Common myeloid progenitor, CD34-positive (primary cell): Measurements from ENCODE around the gene XPR1.

Source experiments
- CTCF ChIA-PET: fragments of 350-600 bp; sonication (Branson Sonifier 250); formaldehyde crosslinking; loops from one replicate; lab custom pipeline; 2021; ENCODE audit warnings: antibody characterized with exemption; lab: Charles Lee
- POLR2A ChIA-PET: fragments of 350-600 bp; sonication (Branson Sonifier 250); formaldehyde crosslinking; loops from one replicate; lab custom pipeline; 2021; ENCODE audit warnings: antibody characterized with exemption; lab: Charles Lee
- DNase-seq, 3 donors: peaks; one replicate each; pipeline versions ENCODE4 v3.0.0 to v3.0.0-alpha.2; 2013
- H3K27ac ChIP-seq, 2 experiments: 1 replicate in 1 of 2; 2 replicates in 1 of 2; pipeline ENCODE4 v1.7.0; 2013; ENCODE audit warnings: inconsistent platforms in 2 of 2, low read length in 2 of 2, mild to moderate bottlenecking in 2 of 2, low read depth in 1 of 2, moderate library complexity in 1 of 2; ENCODE audit not compliant: severe bottlenecking in 2 of 2, insufficient read depth in 1 of 2, poor library complexity in 1 of 2
- H3K27me3 ChIP-seq, 5 experiments: replicated peaks in 2 of 5; 1 replicate in 3 of 5; 2 replicates in 2 of 5; pipeline versions ENCODE4 v1.6.1 to v1.7.0; 2013; ENCODE audit warnings: low read length in 4 of 5, mild to moderate bottlenecking in 2 of 5, moderate library complexity in 2 of 5, inconsistent platforms in 1 of 5; ENCODE audit not compliant: insufficient read depth in 5 of 5, control insufficient read depth in 4 of 5
- H3K36me3 ChIP-seq, 4 experiments: 1 replicate in 2 of 4; 2 replicates in 2 of 4; pipeline versions ENCODE4 v1.6.1 to v1.7.0; 2013; ENCODE audit warnings: low read length in 3 of 4, control low read depth in 1 of 4, mild to moderate bottlenecking in 1 of 4; ENCODE audit not compliant: control insufficient read depth in 4 of 4, insufficient read depth in 4 of 4
- H3K4me1 ChIP-seq, 4 experiments: 1 replicate in 3 of 4; 2 replicates in 1 of 4; pipeline versions ENCODE4 v1.6.1 to v1.7.1; 2013; ENCODE audit warnings: low read length in 3 of 4, mild to moderate bottlenecking in 3 of 4, control low read depth in 1 of 4, inconsistent platforms in 1 of 4, moderate library complexity in 1 of 4; ENCODE audit not compliant: control insufficient read depth in 4 of 4, insufficient read depth in 4 of 4; ENCODE audit errors: control extremely low read depth in 1 of 4
- H3K4me3 ChIP-seq, 7 experiments: 1 replicate in 4 of 7; 2 replicates in 3 of 7; pipeline versions ENCODE4 v1.5.1 to v1.7.0; 2013; ENCODE audit warnings: mild to moderate bottlenecking in 7 of 7, low read length in 6 of 7, moderate library complexity in 6 of 7, inconsistent platforms in 2 of 7, low read depth in 2 of 7, control low read depth in 1 of 7; ENCODE audit not compliant: insufficient read depth in 4 of 7, control insufficient read depth in 1 of 7; ENCODE audit errors: extremely low read depth in 1 of 7
- H3K9me3 ChIP-seq, 5 experiments: 1 replicate in 4 of 5; 2 replicates in 1 of 5; pipeline versions ENCODE4 v1.6.1 to v1.7.1; 2013; ENCODE audit warnings: low read length in 4 of 5, mild to moderate bottlenecking in 2 of 5, inconsistent platforms in 1 of 5, low read depth in 1 of 5, moderate library complexity in 1 of 5; ENCODE audit not compliant: control insufficient read depth in 4 of 5, insufficient read depth in 2 of 5; ENCODE audit errors: control extremely low read depth in 1 of 5
- WGBS: methylation state at CpG from one replicate; pipeline ENCODE4 v1.1.5; 2013; ENCODE audit not compliant: insufficient coverage; 5-methylcytosine and 5-hydroxymethylcytosine counted together

Gene XPR1

DNA sequence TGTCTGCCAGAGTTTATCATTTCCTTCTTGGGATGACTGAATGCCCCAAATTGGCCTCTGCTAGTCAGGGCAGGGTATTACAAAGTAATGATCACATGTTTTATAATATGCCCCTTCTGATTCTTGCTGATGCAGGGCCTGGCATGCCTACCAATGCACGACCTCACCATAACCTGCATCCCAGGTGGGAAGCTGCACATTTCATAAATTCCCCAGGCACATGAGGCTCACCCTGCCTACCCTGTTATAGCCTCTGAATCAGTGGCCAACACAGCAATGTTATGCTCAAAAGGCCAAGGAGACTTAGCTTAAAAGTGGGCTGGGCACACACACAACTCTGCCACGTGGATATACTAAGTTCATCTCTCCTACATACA lies 28.0 kb upstream of the XPR1 start:
- no peak overlapping the region for H3K27ac ChIP-seq
- WGBS = 83% methylated on average over 1 of the region's 2 CpGs
- no peaks in the 10 kb centered on the region for H3K9me3 ChIP-seq
- H3K27me3 ChIP-seq = no peaks in the 10 kb centered on the region
- DNase-seq = no peak
- no peaks in the 10 kb centered on the region for H3K36me3 ChIP-seq
- H3K4me3 ChIP-seq = no peak overlapping the region
- CTCF ChIA-PET = no interaction called here
- H3K4me1 ChIP-seq = no peaks in the 10 kb centered on the region
- POLR2A ChIA-PET = no interaction called here

DNA sequence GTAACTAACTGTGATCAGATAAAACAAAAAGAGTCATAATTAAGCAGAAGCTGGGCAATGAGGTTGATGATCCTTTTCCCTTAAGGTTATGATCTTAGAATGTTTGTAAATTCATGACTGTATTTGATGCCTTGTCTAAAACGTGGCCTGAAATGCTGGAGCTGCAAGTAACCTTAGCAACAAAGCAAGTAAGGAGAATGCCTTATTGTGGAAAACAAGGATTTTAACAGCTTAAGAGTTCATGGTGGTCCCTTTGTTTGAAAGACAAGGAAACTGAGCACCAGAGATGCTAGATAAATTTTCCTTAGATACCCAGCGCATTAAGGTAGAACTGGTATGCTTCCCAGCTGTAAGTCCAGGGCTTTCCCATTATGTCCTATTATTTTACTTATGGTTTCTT lies 25.7 kb upstream of the XPR1 start:
- WGBS = 100% methylated on average over 1 of the region's 2 CpGs
- CTCF ChIA-PET = interaction anchor here (1.4 kb wide), 1 partner anchor 25 kb away, joined by 3 read pairs; the partner anchor contains the start of gene XPR1
- no peak overlapping the region for H3K27ac ChIP-seq
- no peaks in the 10 kb centered on the region for H3K9me3 ChIP-seq
- no peak for DNase-seq
- H3K36me3 ChIP-seq = no peaks in the 10 kb centered on the region
- H3K4me3 ChIP-seq = no peak overlapping the region
- H3K27me3 ChIP-seq = no peaks in the 10 kb centered on the region
- H3K4me1 ChIP-seq = no peaks in the 10 kb centered on the region
- POLR2A ChIA-PET = no interaction called here

DNA sequence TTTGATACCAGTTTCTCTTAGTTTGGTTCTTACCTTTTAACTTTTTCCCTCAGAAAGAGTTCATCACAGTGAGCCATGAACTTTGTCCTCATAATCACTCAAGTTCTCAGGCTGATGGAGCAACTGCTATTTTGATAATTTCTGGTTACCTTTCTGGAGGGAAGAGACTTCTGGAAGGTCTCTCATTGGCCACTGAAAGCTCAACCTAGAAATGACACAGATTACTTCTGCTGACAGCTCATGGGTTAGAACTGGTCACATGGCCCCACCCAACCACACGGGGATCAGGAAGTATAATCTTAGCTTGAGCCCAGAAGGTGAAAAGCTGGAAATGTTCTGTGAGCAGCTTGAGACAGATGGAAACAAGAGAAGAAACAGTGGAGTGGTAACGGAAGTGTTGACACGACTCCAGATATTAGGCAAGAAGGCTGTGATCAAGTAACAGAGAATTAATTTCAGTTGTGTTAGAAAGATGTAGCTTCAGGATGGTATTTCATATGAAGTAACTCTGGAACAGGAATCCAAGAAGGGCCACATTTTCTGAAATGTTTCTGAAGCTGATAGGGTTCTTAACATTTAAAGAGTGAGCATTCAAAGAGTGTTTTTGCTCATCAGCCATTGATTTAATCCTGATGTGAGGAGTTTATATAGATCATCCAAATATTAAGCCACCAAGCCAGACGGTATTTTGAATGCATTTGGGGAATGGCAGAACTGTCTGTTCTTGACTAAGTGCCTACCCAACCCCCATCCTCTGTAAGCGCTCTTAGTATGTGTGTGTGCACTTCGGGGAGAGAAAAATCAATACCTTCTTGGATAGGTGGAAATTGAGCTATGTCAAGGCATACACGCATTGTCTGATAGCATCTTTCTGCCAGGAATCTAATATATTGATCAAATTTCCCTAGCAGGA lies 21.9 kb upstream of the XPR1 start:
- CTCF ChIA-PET = interaction anchor here (1.0 to 1.3 kb wide), 3 partner anchors 14 to 22 kb away, joined by 3 to 5 read pairs (median 4); partner anchors contain the start of gene XPR1
- no peaks in the 10 kb centered on the region for H3K27me3 ChIP-seq
- H3K9me3 ChIP-seq = no peaks in the 10 kb centered on the region
- no peaks in the 10 kb centered on the region for H3K36me3 ChIP-seq
- H3K4me1 ChIP-seq = peaks cover 0 to 4% (median under 1%) of the 10 kb centered on the region in 4 experiments
- no peak for DNase-seq
- H3K27ac ChIP-seq = peak overlapping the region in 1 of 2 experiments; percentile 81
- no peak overlapping the region for H3K4me3 ChIP-seq
- POLR2A ChIA-PET = no interaction called here
- WGBS = 77% methylated on average over 4 of the region's 7 CpGs

DNA sequence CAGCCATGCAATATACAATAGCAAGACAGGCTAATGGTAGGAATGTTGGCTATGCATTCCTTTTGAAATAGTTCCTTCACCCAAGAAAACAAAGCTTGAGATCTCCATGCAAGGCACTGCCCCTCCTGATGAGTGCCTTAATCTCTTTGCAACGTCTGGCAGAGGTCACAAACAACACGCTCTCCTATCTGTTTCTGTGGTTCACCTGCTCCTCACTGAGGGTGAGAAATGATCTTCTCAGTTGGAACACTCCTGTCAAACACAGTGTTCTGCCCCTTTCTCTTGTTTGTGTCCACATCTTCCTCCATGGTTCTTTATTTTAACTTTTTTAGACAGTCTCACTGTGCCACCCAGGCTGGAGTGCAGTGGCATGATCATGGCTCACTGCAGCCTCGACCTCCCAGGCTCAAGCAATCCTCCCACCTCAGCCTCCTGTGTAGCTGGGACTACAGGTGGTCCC lies 21.2 kb upstream of the XPR1 start:
- 86% methylated on average over 2 of the region's 3 CpGs for WGBS
- Histone ChIP-seq H3K4me1 (peaks cover 0 to 4% (median under 1%) of the 10 kb centered on the region in 4 experiments), H3K4me3 (no peak overlapping the region), H3K27ac (peak overlapping the region in 1 of 2 experiments; percentile 81), H3K9me3 (no peaks in the 10 kb centered on the region), H3K36me3 (no peaks in the 10 kb centered on the region), H3K27me3 (no peaks in the 10 kb centered on the region)
- ChIA-PET CTCF (interaction anchor here (1.2 to 1.3 kb wide), 2 partner anchors 15 to 21 kb away, joined by 4 to 5 read pairs; partner anchors contain the start of gene XPR1), POLR2A (no interaction called here)
- peak in 1 of 3 donors; percentile 61 for DNase-seq

DNA sequence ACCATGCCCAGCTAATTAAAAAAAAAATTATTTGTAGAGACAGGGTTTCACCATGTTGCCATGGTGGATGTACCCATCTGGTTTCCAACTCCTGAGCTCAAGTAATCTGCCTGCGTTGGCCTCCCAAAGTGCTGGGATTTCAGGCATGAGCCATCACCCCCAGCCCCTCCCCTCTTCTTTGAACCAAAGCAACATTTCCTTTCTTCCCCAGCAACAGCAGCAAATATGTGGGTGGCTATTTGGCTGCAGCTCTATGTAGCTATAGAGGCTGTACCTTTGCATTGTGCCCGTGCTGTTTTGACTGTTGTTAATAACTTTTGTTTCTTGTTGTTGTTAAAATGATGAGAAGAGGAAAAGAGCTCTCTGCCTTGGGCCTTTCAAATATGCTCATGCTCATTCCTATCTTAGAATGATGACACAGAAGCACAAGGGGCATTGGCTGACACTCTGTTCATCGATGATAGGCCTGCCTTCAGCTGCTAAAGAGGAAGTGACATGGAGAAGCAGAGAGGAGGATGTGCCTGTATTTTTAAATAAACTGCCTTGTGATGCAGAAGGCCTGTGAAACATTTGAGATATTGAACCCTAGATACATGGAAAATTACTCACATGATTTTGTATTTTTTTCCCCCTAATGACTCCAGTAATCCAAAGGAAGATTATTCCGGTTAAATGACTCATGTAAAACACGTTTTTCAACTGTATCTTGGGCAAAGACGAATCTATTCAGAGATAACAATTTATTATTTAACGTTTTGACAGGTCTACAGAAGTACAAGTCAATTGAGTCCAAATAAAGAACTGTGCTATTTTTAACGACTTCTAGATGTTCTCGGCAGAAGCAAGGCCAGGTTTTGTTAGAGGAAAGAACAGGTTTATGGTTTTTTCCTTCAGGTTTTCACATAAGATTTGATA lies 20.5 kb upstream of the XPR1 start:
- 73% methylated on average over 4 of the region's 9 CpGs for WGBS
- no peaks in the 10 kb centered on the region for H3K9me3 ChIP-seq
- H3K27ac ChIP-seq = peak overlapping the region in 1 of 2 experiments; percentile 81
- ChIA-PET POLR2A (no interaction called here), CTCF (interaction anchor here (1.2 kb wide), 1 partner anchor 20 kb away, joined by 5 read pairs; the partner anchor contains the start of gene XPR1)
- DNase-seq = peak; percentile 37 to 79 (median 72)
- no peaks in the 10 kb centered on the region for H3K36me3 ChIP-seq
- no peaks in the 10 kb centered on the region for H3K27me3 ChIP-seq
- H3K4me1 ChIP-seq = peaks cover 0 to 4% (median under 1%) of the 10 kb centered on the region in 4 experiments
- no peak overlapping the region for H3K4me3 ChIP-seq

DNA sequence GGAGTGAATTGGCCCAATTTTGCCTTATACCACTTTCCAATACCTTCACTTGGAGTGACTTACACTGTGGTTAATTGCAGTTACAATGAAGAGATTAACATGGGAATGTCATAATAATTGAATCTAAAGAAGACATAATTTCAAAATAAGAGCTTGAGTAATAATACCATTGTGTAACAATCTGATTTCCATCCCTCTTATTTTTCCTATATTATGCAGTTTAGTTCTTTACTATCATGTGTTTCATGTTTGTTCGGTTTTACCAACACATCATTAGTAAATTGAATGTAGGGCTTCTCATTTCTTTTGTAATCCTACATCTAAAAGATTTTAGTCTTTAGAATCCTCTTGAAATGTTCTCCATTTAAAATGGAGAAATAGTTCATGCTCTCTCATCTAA lies 19.2 kb upstream of the XPR1 start:
- Histone ChIP-seq H3K27ac (peak overlapping the region in 1 of 2 experiments; percentile 44), H3K9me3 (no peaks in the 10 kb centered on the region), H3K27me3 (no peaks in the 10 kb centered on the region), H3K36me3 (no peaks in the 10 kb centered on the region), H3K4me1 (peaks cover 0 to 11% (median 3%) of the 10 kb centered on the region in 4 experiments), H3K4me3 (no peak overlapping the region)
- CTCF ChIA-PET = no interaction called here
- no peak for DNase-seq
- no CpG with 5 or more reads among the region's 1 CpG for WGBS
- POLR2A ChIA-PET = no interaction called here
